Measurements from ENCODE around the gene MAP3K4. TPM values are rescaled to one million over a fixed set of nuclear protein-coding genes. Genes with fewer than 3 reads are reported as not detected.

Gene MAP3K4
- total RNA-seq, 1 experiment from 2014 or later: 54.3 TPM

GRCh38 chr6:161110028-161110779 is 118.6 kb downstream of the MAP3K4 start:
- Histone ChIP-seq H3K79me2 (ENCODE audit: insufficient read depth, low read length) (no peaks in the 10 kb centered on the region), H3K9me3 (ENCODE audit: control insufficient read depth, low read depth, low read length) (no peaks in the 10 kb centered on the region), H3K4me2 (ENCODE audit: insufficient read depth, insufficient read length, low read length) (no peak overlapping the region), H3K23ac (ENCODE audit: insufficient read length, low read depth, low read length) (no peak overlapping the region), H4K91ac (ENCODE audit: insufficient read length, low read depth, low read length) (no peak overlapping the region), H4K8ac (replicated peaks; ENCODE audit: insufficient read length, low read depth, low read length) (no peak overlapping the region), H3K56ac (ENCODE audit: insufficient read length, low read depth, low read length) (no peak overlapping the region), H3K4ac (ENCODE audit: low read depth, low read length) (no peak overlapping the region), H4K20me1 (ENCODE audit: control insufficient read depth, insufficient read depth, insufficient read length) (no peaks in the 10 kb centered on the region), H3K9ac (ENCODE audit: extremely low read depth, insufficient read length, low read length) (no peak overlapping the region), H2BK120ac (ENCODE audit: low read depth, low read length, poor library complexity, severe bottlenecking) (no peak overlapping the region), H3K27ac (ENCODE audit: insufficient read length, low read depth, low read length) (no peak overlapping the region), H2BK12ac (ENCODE audit: insufficient read length, low read depth, low read length) (no peak overlapping the region), H2BK20ac (ENCODE audit: low read depth, low read length, poor library complexity, severe bottlenecking) (no peak overlapping the region), H3K14ac (ENCODE audit: insufficient read depth, low read length) (no peak overlapping the region), H2BK15ac (ENCODE audit: low read depth, low read length) (no peak overlapping the region), H3K4me1 (ENCODE audit: insufficient read depth, low read length) (no peaks in the 10 kb centered on the region), H3K23me2 (ENCODE audit: insufficient read length, low read depth, low read length, poor library complexity, severe bottlenecking) (no peaks in the 10 kb centered on the region), H2BK5ac (ENCODE audit: insufficient read length, low read length) (no peak overlapping the region), H4K5ac (ENCODE audit: insufficient read length, low read depth, low read length) (no peak overlapping the region), H2AFZ (ENCODE audit: low read length) (no peak overlapping the region), H3K79me1 (ENCODE audit: insufficient read depth, low read depth, low read length, poor library complexity, severe bottlenecking) (no peaks in the 10 kb centered on the region), H2AK5ac (ENCODE audit: insufficient read length, low read length) (no peak overlapping the region), H3K27me3 (ENCODE audit: insufficient read depth, low read length) (no peaks in the 10 kb centered on the region), H3T11ph (ENCODE audit: low read length) (no peak overlapping the region), H3K18ac (ENCODE audit: insufficient read length, low read depth, low read length) (no peak overlapping the region)
- no peak for TF ChIP-seq CTCF (conservative IDR thresholded peaks at IDR 0.05)
- no CpG with 5 or more reads among the region's 14 CpGs for WGBS (ENCODE audit: extremely low coverage, insufficient read length, low lambda C conversion rate)
- Mint-ChIP-seq H3K9me3 (no peaks in the 10 kb centered on the region), H3K36me3 (ENCODE audit: insufficient read depth in 1 of 3, low read depth in 3 of 3) (peaks cover 40 to 93% (median 83%) of the 10 kb centered on the region in 3 experiments; a peak in 6 of 7 replicates), H3K27ac (no peak overlapping the region), H3K4me3 (no peak overlapping the region), H3K4me1 (no peaks in the 10 kb centered on the region), H3K27me3 (ENCODE audit: low read depth) (no peaks in the 10 kb centered on the region)
- no peak for DNase-seq
